Smooth muscle cell (in vitro differentiated cells): ENCODE measurements around the gene SDR42E2. TPM values are rescaled to one million over a fixed set of nuclear protein-coding genes. Genes with fewer than 3 reads are reported as not detected.

Experiments used
- DNase-seq: peaks from one replicate; lab custom pipeline; 2025; ENCODE audit not compliant: unreplicated experiment; lab: John Stamatoyannopoulos, UW
- H2AFZ ChIP-seq: fragments of 200-600 bp; sonication (generic); 2 replicates; pipeline ENCODE4 v1.6.0; 2016; ENCODE audit warnings: antibody characterized with exemption, low read depth, mild to moderate bottlenecking
- H3F3A ChIP-seq: fragments of 200-600 bp; sonication (generic); 2 replicates; pipeline ENCODE4 v1.6.0; 2017; ENCODE audit warnings: antibody characterized with exemption, low read depth
- H3K27ac ChIP-seq: fragments of 200-600 bp; sonication (generic); 2 replicates; pipeline ENCODE4 v1.5.1; 2016; ENCODE audit warnings: low read depth, mild to moderate bottlenecking
- H3K27me3 ChIP-seq: fragments of 200-600 bp; sonication (generic); 2 replicates; pipeline ENCODE4 v1.6.1; 2016; ENCODE audit warnings: low read depth, mild to moderate bottlenecking
- H3K36me3 ChIP-seq: fragments of 200-600 bp; sonication (generic); 2 replicates; pipeline ENCODE4 v1.5.1; 2016; ENCODE audit warnings: low read depth
- H3K4me1 ChIP-seq: fragments of 200-600 bp; sonication (generic); 2 replicates; pipeline ENCODE4 v1.5.1; 2016; ENCODE audit warnings: low read depth
- H3K4me2 ChIP-seq: fragments of 200-600 bp; sonication (generic); 2 replicates; pipeline ENCODE4 v1.6.0; 2016; ENCODE audit warnings: mild to moderate bottlenecking
- H3K4me3 ChIP-seq: fragments of 200-600 bp; sonication (generic); 2 replicates; pipeline ENCODE4 v1.5.1; 2016; ENCODE audit warnings: mild to moderate bottlenecking
- H3K79me2 ChIP-seq: fragments of 200-600 bp; sonication (generic); 2 replicates; pipeline ENCODE4 v1.6.0; 2016; ENCODE audit warnings: low read depth, mild to moderate bottlenecking
- H3K9ac ChIP-seq: fragments of 200-600 bp; sonication (generic); 2 replicates; pipeline ENCODE4 v1.6.0; 2016; ENCODE audit warnings: low read depth
- H3K9me3 ChIP-seq: fragments of 200-600 bp; sonication (generic); replicated peaks from 2 replicates; pipeline ENCODE4 v1.5.1; 2016; ENCODE audit warnings: low read depth
- H4K20me1 ChIP-seq: fragments of 200-600 bp; sonication (generic); 2 replicates; pipeline ENCODE4 v1.6.0; 2016; ENCODE audit warnings: low read depth
- WGBS: methylation state at CpG from one replicate; pipeline ENCODE4 v1.1.7; 2016; ENCODE audit warnings: low lambda C conversion rate; 5-methylcytosine and 5-hydroxymethylcytosine counted together
- polyA plus RNA-seq: library from polyadenylated mRNA; unstranded; fragments of >200 nt; fragmentation: Nextera tagmentation; extraction: Ambion mirVana; gene quantifications from 2 replicates; pipeline ENCODE4 v1.2.1, GENCODE V29; 2016
- total RNA-seq: library from RNA; depleted of rRNA; stranded (reverse); fragments of >200 nt; gene quantifications from 2 replicates; pipeline ENCODE4 v1.2.3, GENCODE V29; 2014
- TF ChIP-seq, protein P1 (sequence below): fragments of 200-600 bp; sonication (generic); IDR thresholded peaks from 2 replicates; pipeline ENCODE4 v1.5.1; 2017; ENCODE audit warnings: borderline replicate concordance, mild to moderate bottlenecking, antibody characterized with exemption; ENCODE audit not compliant: insufficient read depth, poor library complexity, severe bottlenecking

SDR42E2 gene
- total and polyA plus RNA-seq, 2 experiments from 2014 or later = 0.18 TPM; not detected in 1

GRCh38 chr16:22174642-22175041 is 12.3 kb downstream of the SDR42E2 start:
- H3K27me3 ChIP-seq = no peaks in the 10 kb centered on the region
- TF ChIP-seq, protein P1, sequence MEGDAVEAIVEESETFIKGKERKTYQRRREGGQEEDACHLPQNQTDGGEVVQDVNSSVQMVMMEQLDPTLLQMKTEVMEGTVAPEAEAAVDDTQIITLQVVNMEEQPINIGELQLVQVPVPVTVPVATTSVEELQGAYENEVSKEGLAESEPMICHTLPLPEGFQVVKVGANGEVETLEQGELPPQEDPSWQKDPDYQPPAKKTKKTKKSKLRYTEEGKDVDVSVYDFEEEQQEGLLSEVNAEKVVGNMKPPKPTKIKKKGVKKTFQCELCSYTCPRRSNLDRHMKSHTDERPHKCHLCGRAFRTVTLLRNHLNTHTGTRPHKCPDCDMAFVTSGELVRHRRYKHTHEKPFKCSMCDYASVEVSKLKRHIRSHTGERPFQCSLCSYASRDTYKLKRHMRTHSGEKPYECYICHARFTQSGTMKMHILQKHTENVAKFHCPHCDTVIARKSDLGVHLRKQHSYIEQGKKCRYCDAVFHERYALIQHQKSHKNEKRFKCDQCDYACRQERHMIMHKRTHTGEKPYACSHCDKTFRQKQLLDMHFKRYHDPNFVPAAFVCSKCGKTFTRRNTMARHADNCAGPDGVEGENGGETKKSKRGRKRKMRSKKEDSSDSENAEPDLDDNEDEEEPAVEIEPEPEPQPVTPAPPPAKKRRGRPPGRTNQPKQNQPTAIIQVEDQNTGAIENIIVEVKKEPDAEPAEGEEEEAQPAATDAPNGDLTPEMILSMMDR = no peak
- H3K9ac ChIP-seq = no peak overlapping the region
- H3K9me3 ChIP-seq = no peaks in the 10 kb centered on the region
- 90% methylated on average over 9 of the region's 9 CpGs for WGBS
- no peaks in the 10 kb centered on the region for H3F3A ChIP-seq
- H3K4me2 ChIP-seq = no peak overlapping the region
- H3K27ac ChIP-seq = no peak overlapping the region
- no peak overlapping the region for H3K4me3 ChIP-seq
- no peak overlapping the region for H2AFZ ChIP-seq
- H3K36me3 ChIP-seq = no peaks in the 10 kb centered on the region
- H4K20me1 ChIP-seq = no peaks in the 10 kb centered on the region
- DNase-seq = no peak
- H3K4me1 ChIP-seq = no peaks in the 10 kb centered on the region
- H3K79me2 ChIP-seq = no peaks in the 10 kb centered on the region

GRCh38 chr16:22177968-22178930 is 15.9 kb downstream of the SDR42E2 start:
- H3K79me2 ChIP-seq = no peaks in the 10 kb centered on the region
- no peaks in the 10 kb centered on the region for H4K20me1 ChIP-seq
- no peaks in the 10 kb centered on the region for H3K27me3 ChIP-seq
- H3F3A ChIP-seq = no peaks in the 10 kb centered on the region
- DNase-seq = no peak
- H3K9me3 ChIP-seq = no peaks in the 10 kb centered on the region
- no peak overlapping the region for H3K4me3 ChIP-seq
- H3K36me3 ChIP-seq = no peaks in the 10 kb centered on the region
- H3K4me2 ChIP-seq = no peak overlapping the region
- 87% methylated on average over 18 of the region's 18 CpGs for WGBS
- no peak overlapping the region for H2AFZ ChIP-seq
- no peak overlapping the region for H3K27ac ChIP-seq
- TF ChIP-seq, protein P1 = no peak
- no peaks in the 10 kb centered on the region for H3K4me1 ChIP-seq
- no peak overlapping the region for H3K9ac ChIP-seq

GRCh38 chr16:22181426-22181825 is 19.1 kb downstream of the SDR42E2 start:
- Histone ChIP-seq H3F3A (no peaks in the 10 kb centered on the region), H2AFZ (no peak overlapping the region), H3K27ac (no peak overlapping the region), H3K79me2 (no peaks in the 10 kb centered on the region), H3K27me3 (no peaks in the 10 kb centered on the region), H3K4me2 (no peak overlapping the region), H4K20me1 (no peaks in the 10 kb centered on the region), H3K4me3 (no peak overlapping the region), H3K9me3 (no peaks in the 10 kb centered on the region), H3K9ac (no peak overlapping the region), H3K4me1 (no peaks in the 10 kb centered on the region), H3K36me3 (no peaks in the 10 kb centered on the region)
- no peak for DNase-seq
- TF ChIP-seq, protein P1 = no peak
- 92% methylated on average over 11 of the region's 11 CpGs for WGBS

GRCh38 chr16:22181843-22182242 is 19.5 kb downstream of the SDR42E2 start:
- no peaks in the 10 kb centered on the region for H3K36me3 ChIP-seq
- no peak overlapping the region for H3K9ac ChIP-seq
- no peaks in the 10 kb centered on the region for H3K4me1 ChIP-seq
- no peak overlapping the region for H3K27ac ChIP-seq
- TF ChIP-seq, protein P1 = no peak
- H3K4me3 ChIP-seq = no peak overlapping the region
- H3K79me2 ChIP-seq = no peaks in the 10 kb centered on the region
- no peak for DNase-seq
- no peaks in the 10 kb centered on the region for H3K9me3 ChIP-seq
- H3F3A ChIP-seq = no peaks in the 10 kb centered on the region
- WGBS = 87% methylated on average over 7 of the region's 7 CpGs
- H4K20me1 ChIP-seq = no peaks in the 10 kb centered on the region
- no peaks in the 10 kb centered on the region for H3K27me3 ChIP-seq
- no peak overlapping the region for H2AFZ ChIP-seq
- H3K4me2 ChIP-seq = no peak overlapping the region
